ENCODE results near the gene TOP2A. TPM values are rescaled to one million over a fixed set of nuclear protein-coding genes. Genes with fewer than 3 reads are reported as not detected.

TOP2A gene
- total and polyA plus RNA-seq, 9 of the 15 experiments (the other 6 are each of a cell fraction or from before 2014, with no cell fraction given): 133 to 347 (median 259) TPM

DNA sequence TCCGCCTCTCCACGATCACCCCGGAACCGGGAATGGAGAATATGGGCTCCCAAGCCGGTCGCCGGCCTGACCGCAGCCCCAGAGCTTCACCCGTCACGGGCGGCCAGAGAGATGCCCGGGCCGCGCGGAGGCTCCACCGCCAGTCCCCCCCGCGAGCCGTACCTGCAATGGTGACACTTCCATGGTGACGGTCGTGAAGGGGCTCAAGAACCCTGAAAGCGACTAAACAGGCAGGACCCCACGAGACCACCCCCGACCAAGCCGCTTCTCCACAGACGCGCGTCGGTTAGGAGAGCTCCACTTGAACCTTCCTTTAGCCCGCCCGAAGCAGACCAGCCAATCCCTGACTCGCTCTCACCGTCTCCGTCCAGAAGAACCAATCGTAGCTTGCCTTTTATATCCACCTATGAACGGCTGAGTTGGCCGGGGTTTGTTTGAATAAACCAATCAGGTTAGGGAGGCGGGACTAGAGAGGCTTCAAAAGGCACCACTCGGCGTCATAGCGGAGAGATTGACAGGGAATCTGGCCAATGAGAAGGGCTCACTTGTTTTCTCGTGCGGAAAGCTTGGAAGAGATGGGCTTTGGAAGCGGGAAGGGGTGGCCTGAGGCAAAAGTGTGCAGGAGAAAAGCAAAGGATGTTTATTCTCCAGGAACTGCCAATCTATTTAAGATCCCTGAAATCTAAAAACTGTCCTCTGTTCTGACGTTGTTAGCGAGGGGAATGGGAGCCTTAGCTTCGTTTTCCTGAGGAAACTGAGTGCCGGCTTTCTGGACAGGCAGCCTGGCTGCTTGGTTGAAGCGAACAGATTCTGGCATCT, at the start of gene TOP2A (continued):
- TF ChIP-seq RBM25 (IDR thresholded peaks at IDR 0.05; ENCODE audit: low read depth, low read length, severe bottlenecking): peak; percentile 99
- TF ChIP-seq KHSRP (IDR thresholded peaks at IDR 0.05): no peak
- TF ChIP-seq ILK (tag; IDR thresholded peaks at IDR 0.05; ENCODE audit: borderline replicate concordance, low read depth): no peak
- no peak for TF ChIP-seq WHSC1 (IDR thresholded peaks at IDR 0.05; ENCODE audit: low read length)
- TF ChIP-seq CBX8 (IDR thresholded peaks at IDR 0.05; ENCODE audit: borderline replicate concordance, extremely low read depth, low read depth, low read length, poor library complexity, severe bottlenecking): no peak
- no peak for TF ChIP-seq SETDB1 (IDR thresholded peaks at IDR 0.05; ENCODE audit: low read length)
- TF ChIP-seq PRPF4 (IDR thresholded peaks at IDR 0.05; ENCODE audit: insufficient read depth, low read depth, low read length, poor library complexity, severe bottlenecking): no peak
- no peak for TF ChIP-seq MAFK (IDR thresholded peaks at IDR 0.05; ENCODE audit: low read length)
- TF ChIP-seq, protein P1, sequence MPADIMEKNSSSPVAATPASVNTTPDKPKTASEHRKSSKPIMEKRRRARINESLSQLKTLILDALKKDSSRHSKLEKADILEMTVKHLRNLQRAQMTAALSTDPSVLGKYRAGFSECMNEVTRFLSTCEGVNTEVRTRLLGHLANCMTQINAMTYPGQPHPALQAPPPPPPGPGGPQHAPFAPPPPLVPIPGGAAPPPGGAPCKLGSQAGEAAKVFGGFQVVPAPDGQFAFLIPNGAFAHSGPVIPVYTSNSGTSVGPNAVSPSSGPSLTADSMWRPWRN (IDR thresholded peaks at IDR 0.05; ENCODE audit: low read depth): no peak
- peak; percentile 100 for TF ChIP-seq MBD2 (IDR thresholded peaks at IDR 0.05; ENCODE audit: borderline replicate concordance, low read depth)
- TF ChIP-seq ZNF695 (CRISPR knock-in tag; IDR thresholded peaks at IDR 0.05): no peak
- TF ChIP-seq ARID1B (IDR thresholded peaks at IDR 0.05): peak; percentile 14; the same call in 1 of the 2 replicates
- no peak for TF ChIP-seq DACH1 (IDR thresholded peaks at IDR 0.05; ENCODE audit: partially characterized antibody)
- no peak for TF ChIP-seq HDGF (IDR thresholded peaks at IDR 0.05)
- no peak for TF ChIP-seq MCM2 (IDR thresholded peaks at IDR 0.05; ENCODE audit: low read depth)
- TF ChIP-seq TRIM24 (IDR thresholded peaks at IDR 0.05): no peak
- no peak for TF ChIP-seq MEF2D (tag; conservative IDR thresholded peaks at IDR 0.05; ENCODE audit: low read depth)
- no peak for TF ChIP-seq ZNF76 (CRISPR knock-in tag; IDR thresholded peaks at IDR 0.05; ENCODE audit: borderline replicate concordance)
- no peak for TF ChIP-seq SREBF2 (CRISPR knock-in tag; IDR thresholded peaks at IDR 0.05)
- peak; percentile 64 for TF ChIP-seq POLR2AphosphoS5 (IDR thresholded peaks at IDR 0.05; ENCODE audit: control insufficient read depth, insufficient read depth, low read depth, low read length)
- TF ChIP-seq ZKSCAN1 (IDR thresholded peaks at IDR 0.05; ENCODE audit: low read depth, low read length): no peak
- TF ChIP-seq CREB3L1 (IDR thresholded peaks at IDR 0.05; ENCODE audit: borderline replicate concordance, low read depth): 0 out of 2 replicates have a peak, but pooled peaks have one; percentile 42
- no peak for TF ChIP-seq STAT5B (CRISPR knock-in tag; IDR thresholded peaks at IDR 0.05)
